Mesenchymal stem cell (in vitro differentiated cells and primary cell): ENCODE data around the gene DOCK2.

Source experiments
- DNase-seq: peaks from one replicate; pipeline ENCODE4 v3.0.0-alpha.2; 2013
- H2AFZ ChIP-seq: one replicate; pipeline ENCODE4 v1.6.1; 2013; ENCODE audit warnings: low read depth, mild to moderate bottlenecking, control low read depth, inconsistent platforms, low read length, moderate library complexity
- H2AK5ac ChIP-seq: 2 replicates; pipeline ENCODE4 v1.6.1; 2013; ENCODE audit warnings: low read length, moderate library complexity, mild to moderate bottlenecking, inconsistent platforms; ENCODE audit not compliant: severe bottlenecking
- H2BK120ac ChIP-seq: one replicate; pipeline ENCODE4 v1.6.1; 2013; ENCODE audit warnings: low read depth, mild to moderate bottlenecking, inconsistent platforms, low read length, moderate library complexity
- H2BK12ac ChIP-seq, 2 experiments: one replicate each; pipeline ENCODE4 v1.6.1; 2013; ENCODE audit warnings: inconsistent platforms in 2 of 2, low read length in 2 of 2, mild to moderate bottlenecking in 2 of 2, moderate library complexity in 2 of 2, control low read depth in 1 of 2
- H2BK15ac ChIP-seq: one replicate; pipeline ENCODE4 v1.6.1; 2013; ENCODE audit warnings: mild to moderate bottlenecking, low read depth, inconsistent platforms; ENCODE audit not compliant: poor library complexity, severe bottlenecking
- H2BK5ac ChIP-seq: 2 replicates; pipeline ENCODE4 v1.6.1; 2013; ENCODE audit warnings: low read depth, mild to moderate bottlenecking, low read length, control low read depth, inconsistent platforms; ENCODE audit not compliant: poor library complexity, severe bottlenecking
- H3K14ac ChIP-seq, 2 experiments: one replicate each; pipeline ENCODE4 v1.6.1; 2013; ENCODE audit warnings: inconsistent platforms in 2 of 2, low read length in 2 of 2, control low read depth in 1 of 2, mild to moderate bottlenecking in 1 of 2, moderate library complexity in 1 of 2
- H3K18ac ChIP-seq, 2 experiments: one replicate each; pipeline ENCODE4 v1.6.1; 2013; ENCODE audit warnings: inconsistent platforms in 2 of 2, low read length in 2 of 2, control low read depth in 1 of 2, low read depth in 1 of 2, mild to moderate bottlenecking in 1 of 2
- H3K23ac ChIP-seq, 2 experiments: one replicate each; pipeline ENCODE4 v1.6.1; 2013; ENCODE audit warnings: inconsistent platforms in 2 of 2, low read length in 2 of 2, mild to moderate bottlenecking in 2 of 2, moderate library complexity in 2 of 2, control low read depth in 1 of 2
- H3K27ac ChIP-seq: 2 replicates; pipeline ENCODE4 v1.5.1; 2013; ENCODE audit warnings: mild to moderate bottlenecking, moderate library complexity, low read length, control low read depth, inconsistent platforms; ENCODE audit not compliant: poor library complexity, severe bottlenecking
- H3K27me3 ChIP-seq, 2 experiments: 2 replicates each; pipeline versions ENCODE4 v1.6.1 to v1.7.0; 2013; ENCODE audit warnings: low read length in 2 of 2, mild to moderate bottlenecking in 2 of 2, moderate library complexity in 2 of 2, control low read depth in 1 of 2, inconsistent platforms in 1 of 2; ENCODE audit not compliant: control insufficient read depth in 1 of 2, insufficient read depth in 1 of 2
- H3K36me3 ChIP-seq, 2 experiments: 2 replicates each; pipeline versions ENCODE4 v1.6.1 to v1.7.0; 2013; ENCODE audit warnings: low read length in 2 of 2, control low read depth in 1 of 2, inconsistent platforms in 1 of 2, low read depth in 1 of 2, mild to moderate bottlenecking in 1 of 2; ENCODE audit not compliant: insufficient read depth in 2 of 2, control insufficient read depth in 1 of 2
- H3K4ac ChIP-seq, 2 experiments: one replicate each; pipeline ENCODE4 v1.6.1; 2013; ENCODE audit warnings: inconsistent platforms in 2 of 2, low read length in 2 of 2, mild to moderate bottlenecking in 2 of 2, moderate library complexity in 2 of 2, control low read depth in 1 of 2, low read depth in 1 of 2
- H3K4me1 ChIP-seq: 2 replicates; pipeline ENCODE4 v1.6.1; 2013; ENCODE audit warnings: low read depth, low read length, control low read depth; ENCODE audit not compliant: control insufficient read depth, insufficient read depth
- H3K4me2 ChIP-seq: 2 replicates; pipeline ENCODE4 v1.6.1; 2013; ENCODE audit warnings: low read length, mild to moderate bottlenecking, inconsistent platforms; ENCODE audit not compliant: poor library complexity, severe bottlenecking
- H3K4me3 ChIP-seq, 2 experiments: 2 replicates each; pipeline versions ENCODE4 v1.5.1 to v1.7.0; 2013; ENCODE audit warnings: low read length in 2 of 2, mild to moderate bottlenecking in 2 of 2, control low read depth in 1 of 2, low read depth in 1 of 2; ENCODE audit not compliant: insufficient read depth in 1 of 2
- H3K79me1 ChIP-seq: replicated peaks from 2 replicates; pipeline ENCODE4 v1.6.1; 2013; ENCODE audit warnings: mild to moderate bottlenecking, control low read depth, low read length, inconsistent platforms; ENCODE audit not compliant: poor library complexity, severe bottlenecking
- H3K9ac ChIP-seq: 2 replicates; pipeline ENCODE4 v1.7.0; 2013; ENCODE audit warnings: mild to moderate bottlenecking, low read length, moderate library complexity
- H3K9me3 ChIP-seq: 2 replicates; pipeline ENCODE4 v1.7.0; 2013; ENCODE audit warnings: mild to moderate bottlenecking, low read length; ENCODE audit not compliant: control insufficient read depth
- H4K8ac ChIP-seq: one replicate; pipeline ENCODE4 v1.6.1; 2013; ENCODE audit warnings: inconsistent platforms, mild to moderate bottlenecking, low read length, moderate library complexity
- H4K91ac ChIP-seq: one replicate; pipeline ENCODE4 v1.6.1; 2013; ENCODE audit warnings: mild to moderate bottlenecking, low read length, inconsistent platforms
- WGBS: methylation state at CpG from one replicate; pipeline ENCODE4 v1.1.7; 2013; ENCODE audit warnings: mixed read lengths; 5-methylcytosine and 5-hydroxymethylcytosine counted together

The DOCK2 gene

DNA sequence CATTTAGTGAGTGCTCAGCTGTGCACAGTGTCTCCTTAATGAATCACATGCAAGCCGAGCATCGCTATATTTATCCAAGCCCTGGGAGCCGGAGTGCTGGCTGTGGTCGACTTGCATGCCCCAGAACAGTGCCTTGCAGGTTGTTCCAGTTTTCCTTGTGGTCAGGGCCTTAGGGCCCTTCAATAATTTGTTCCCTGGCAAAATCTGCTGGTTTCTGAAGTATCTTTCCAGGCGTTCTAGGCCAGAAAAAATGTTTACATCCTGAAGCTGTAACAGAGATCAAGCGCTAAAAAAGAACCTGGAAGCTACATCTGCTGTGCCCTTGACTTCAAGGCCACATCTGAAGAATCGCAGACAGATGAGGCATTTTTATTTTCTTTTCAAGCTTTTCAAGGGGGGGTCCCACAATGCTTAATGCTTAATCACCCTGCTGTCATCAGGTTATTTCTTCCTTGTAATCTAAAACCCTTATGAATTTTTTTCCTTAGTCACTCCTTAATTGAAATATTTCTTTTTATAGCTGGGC is 105.8 kb downstream of the DOCK2 start:
- H3K4ac ChIP-seq = no peak overlapping the region
- H2BK12ac ChIP-seq = no peak overlapping the region
- 63% methylated on average over 7 of the region's 7 CpGs for WGBS
- H3K14ac ChIP-seq = no peak overlapping the region
- H2BK120ac ChIP-seq = no peak overlapping the region
- H3K27me3 ChIP-seq = no peaks in the 10 kb centered on the region
- H3K36me3 ChIP-seq = no peaks in the 10 kb centered on the region
- H2BK15ac ChIP-seq = no peak overlapping the region
- no peak overlapping the region for H3K4me3 ChIP-seq
- no peak overlapping the region for H3K9ac ChIP-seq
- no peak overlapping the region for H4K8ac ChIP-seq
- no peak overlapping the region for H2AFZ ChIP-seq
- no peaks in the 10 kb centered on the region for H3K79me1 ChIP-seq
- H4K91ac ChIP-seq = no peak overlapping the region
- peak; percentile 84 for DNase-seq
- no peak overlapping the region for H3K4me2 ChIP-seq
- no peaks in the 10 kb centered on the region for H3K9me3 ChIP-seq
- peak overlapping the region; percentile 34 for H3K27ac ChIP-seq
- H3K4me1 ChIP-seq = peaks cover 17% of the 10 kb centered on the region
- H3K23ac ChIP-seq = no peak overlapping the region
- no peak overlapping the region for H3K18ac ChIP-seq
- no peak overlapping the region for H2BK5ac ChIP-seq
- no peak overlapping the region for H2AK5ac ChIP-seq

DNA sequence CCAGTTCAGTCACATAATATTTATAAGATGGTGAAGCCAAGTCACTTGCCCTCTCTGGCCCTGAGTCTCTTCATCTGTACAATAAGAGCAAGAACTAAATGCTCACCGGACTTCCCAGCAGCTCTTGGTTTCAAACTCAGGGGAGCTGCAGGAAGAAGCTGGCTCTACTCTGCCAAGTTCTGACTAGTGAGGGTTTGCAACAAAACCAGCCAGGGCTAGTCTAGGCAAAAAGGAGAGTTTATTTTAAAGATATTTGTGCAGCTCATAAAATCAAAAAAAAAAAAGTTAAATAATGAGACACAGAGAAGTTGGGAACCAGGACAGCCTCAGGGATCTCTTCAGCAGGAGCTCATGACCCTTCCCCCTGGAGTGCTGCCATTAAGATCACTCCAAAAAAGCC is 107.3 kb downstream of the DOCK2 start:
- Histone ChIP-seq H3K27me3 (no peaks in the 10 kb centered on the region), H2BK15ac (no peak overlapping the region), H3K4me3 (no peak overlapping the region), H2AFZ (no peak overlapping the region), H3K9me3 (peaks cover 3% of the 10 kb centered on the region), H2BK12ac (no peak overlapping the region), H3K4me2 (no peak overlapping the region), H4K91ac (no peak overlapping the region), H3K36me3 (no peaks in the 10 kb centered on the region), H2BK120ac (no peak overlapping the region), H3K27ac (no peak overlapping the region), H2BK5ac (no peak overlapping the region), H3K14ac (no peak overlapping the region), H3K79me1 (no peaks in the 10 kb centered on the region), H4K8ac (no peak overlapping the region), H3K23ac (no peak overlapping the region), H3K4me1 (peaks cover 17% of the 10 kb centered on the region), H2AK5ac (no peak overlapping the region), H3K9ac (peak overlapping the region; percentile 41), H3K18ac (no peak overlapping the region), H3K4ac (no peak overlapping the region)
- no peak for DNase-seq
- WGBS = 100% methylated on average over 1 of the region's 1 CpG

- Histone ChIP-seq H3K36me3 (no peaks in the 10 kb centered on the region), H3K9me3 (peaks cover 4% of the 10 kb centered on the region), H2BK15ac (no peak overlapping the region), H3K4me1 (peaks cover 17% of the 10 kb centered on the region), H3K4me2 (no peak overlapping the region), H3K14ac (no peak overlapping the region), H3K27me3 (no peaks in the 10 kb centered on the region), H2BK120ac (peak overlapping the region; percentile 54), H4K8ac (peak overlapping the region; percentile 55), H2BK12ac (peak overlapping the region in 1 of 2 experiments; percentile 74), H4K91ac (no peak overlapping the region), H3K79me1 (no peaks in the 10 kb centered on the region), H2AK5ac (no peak overlapping the region), H3K9ac (peak overlapping the region; percentile 15), H2BK5ac (no peak overlapping the region), H3K23ac (no peak overlapping the region), H3K4ac (no peak overlapping the region), H3K4me3 (no peak overlapping the region), H2AFZ (no peak overlapping the region), H3K18ac (peak overlapping the region; percentile 56 to 74), H3K27ac (no peak overlapping the region)
- 49% methylated on average over 6 of the region's 6 CpGs for WGBS
- peak; percentile 71 for DNase-seq
Measured at GRCh38 chr5:169745441-169746146, 108.5 kb downstream of the DOCK2 start.

DNA sequence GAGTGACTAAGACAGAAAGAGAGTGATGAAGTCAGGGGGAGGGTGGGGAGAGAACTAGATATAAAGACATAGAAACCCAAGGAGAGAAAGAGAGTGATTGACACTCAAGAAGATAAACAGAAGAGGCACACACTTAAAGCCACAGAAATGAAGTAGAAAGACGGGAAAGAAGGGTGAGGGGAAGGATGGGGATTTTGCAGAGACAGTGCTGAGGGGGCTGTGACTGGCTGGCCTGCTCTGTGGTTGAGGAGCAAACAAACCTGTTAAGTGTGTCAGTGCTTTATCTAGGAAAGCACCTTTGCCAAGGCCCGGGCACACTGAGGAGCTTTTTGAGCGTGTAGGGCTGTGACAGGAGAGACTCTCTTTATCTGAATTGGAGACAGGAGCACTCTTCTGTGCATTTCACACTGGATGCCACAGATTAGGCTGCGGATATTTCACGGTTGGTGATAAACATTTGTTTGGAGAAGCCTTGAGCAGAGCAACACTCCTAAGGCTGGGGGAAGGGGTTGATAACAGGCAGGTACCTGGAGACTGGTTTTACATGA is 109.1 kb downstream of the DOCK2 start:
- no peak overlapping the region for H3K23ac ChIP-seq
- no peak overlapping the region for H3K18ac ChIP-seq
- peak overlapping the region in 1 of 2 experiments; percentile 21 for H2BK12ac ChIP-seq
- H2BK15ac ChIP-seq = no peak overlapping the region
- no peak overlapping the region for H3K27ac ChIP-seq
- H3K4me1 ChIP-seq = peaks cover 17% of the 10 kb centered on the region
- H3K4me2 ChIP-seq = no peak overlapping the region
- no peak overlapping the region for H3K9ac ChIP-seq
- H2AFZ ChIP-seq = peak overlapping the region; percentile 57
- H2BK5ac ChIP-seq = no peak overlapping the region
- no peak overlapping the region for H3K4me3 ChIP-seq
- no peaks in the 10 kb centered on the region for H3K79me1 ChIP-seq
- H4K91ac ChIP-seq = no peak overlapping the region
- H3K36me3 ChIP-seq = no peaks in the 10 kb centered on the region
- H3K4ac ChIP-seq = peak overlapping the region in 1 of 2 experiments; percentile 56
- no peaks in the 10 kb centered on the region for H3K27me3 ChIP-seq
- no peak overlapping the region for H4K8ac ChIP-seq
- H3K9me3 ChIP-seq = peaks cover 4% of the 10 kb centered on the region
- WGBS = 26% methylated on average over 5 of the region's 5 CpGs
- H2AK5ac ChIP-seq = peak overlapping the region; percentile 50
- H3K14ac ChIP-seq = peak overlapping the region in 1 of 2 experiments; percentile 68
- DNase-seq = no peak
- no peak overlapping the region for H2BK120ac ChIP-seq
